ENCODE results near the gene SEC63.
"Not testable (repeated sequence)": the region's sequence is repeated elsewhere in the genome, so short reads cannot be mapped to it uniquely, and the experiment has no call there.

SEC63 gene

GRCh38 chr6:107926697-107927544 is 31.1 kb downstream of the SEC63 start:
- not testable (repeated sequence) for DNase-seq

- no peak for DNase-seq
Observed at GRCh38 chr6:107917451-107918375, 40.3 kb downstream of the SEC63 start.

GRCh38 chr6:107916961-107917360 is 41.0 kb downstream of the SEC63 start:
- DNase-seq, result not testable (repeated sequence)

- DNase-seq, result no peak
Observed at GRCh38 chr6:107911692-107912091, 46.3 kb downstream of the SEC63 start.

GRCh38 chr6:107894809-107895396 is 63.1 kb downstream of the SEC63 start:
- DNase-seq, result peak; percentile 11

- not testable (repeated sequence) for DNase-seq
Observed at GRCh38 chr6:107890431-107890830, 67.6 kb downstream of the SEC63 start.

- not testable (repeated sequence) for DNase-seq
Observed at GRCh38 chr6:107885950-107886349, 72.1 kb downstream of the SEC63 start.

GRCh38 chr6:107879941-107880340 is 78.1 kb downstream of the SEC63 start:
- no peak for DNase-seq

GRCh38 chr6:107877968-107878367 is 80.0 kb downstream of the SEC63 start:
- DNase-seq, result no peak

- DNase-seq, result no peak
Observed at GRCh38 chr6:107871976-107872375, 86.0 kb downstream of the SEC63 start.

- DNase-seq, result not testable (repeated sequence)
Observed at GRCh38 chr6:107871512-107871911, 86.5 kb downstream of the SEC63 start.

GRCh38 chr6:107871016-107871415 is 87.0 kb downstream of the SEC63 start:
- DNase-seq, result no peak

GRCh38 chr6:107870381-107870780 is 87.6 kb downstream of the SEC63 start:
- no peak for DNase-seq

- no peak for DNase-seq
Observed at GRCh38 chr6:107869871-107870270, 88.1 kb downstream of the SEC63 start.

- no peak for DNase-seq
Observed at GRCh38 chr6:107868867-107869611, 89.0 kb downstream of the SEC63 start.

- no peak for DNase-seq
Observed at GRCh38 chr6:107867302-107867615, 90.7 kb downstream of the SEC63 start.

- peak; percentile 68 for DNase-seq
Observed at GRCh38 chr6:107866606-107867301, 91.3 kb downstream of the SEC63 start.

GRCh38 chr6:107864226-107865127 is 93.5 kb downstream of the SEC63 start:
- DNase-seq, result no peak

- DNase-seq, result no peak
Observed at GRCh38 chr6:107862383-107862782, 95.6 kb downstream of the SEC63 start.

GRCh38 chr6:107860963-107861362 is 97.0 kb downstream of the SEC63 start:
- DNase-seq, result not testable (repeated sequence)

- not testable (repeated sequence) for DNase-seq
Observed at GRCh38 chr6:107860144-107860543, 97.9 kb downstream of the SEC63 start.

Data from CD4-positive, alpha-beta T cell treated with Interleukin-21 for 1 hour (primary cell).